ENCODE results near the gene HOXC11. TPM values are rescaled to one million over a fixed set of nuclear protein-coding genes. Genes with fewer than 3 reads are reported as not detected.

The HOXC11 gene
- total and polyA plus RNA-seq, 10 of the 15 experiments (the other 5 are each of a cell fraction or from before 2014, with no cell fraction given) = not detected

- WGBS (ENCODE audit: insufficient coverage, insufficient replicate concordance, low lambda C conversion rate, missing lambda C conversion rate) = 33% methylated on average over 20 of the region's 20 CpGs
- Histone ChIP-seq H2AFZ (ENCODE audit: control insufficient read depth, low read depth, low read length) (no peak overlapping the region), H3K27ac (ENCODE audit: control insufficient read depth, insufficient read depth) (no peak overlapping the region), H3K79me2 (ENCODE audit: control insufficient read depth, insufficient read depth, low read length) (no peaks in the 10 kb centered on the region), H3K4me2 (ENCODE audit: control insufficient read depth, insufficient read depth) (no peak overlapping the region), H3K9ac (ENCODE audit: control insufficient read depth, insufficient read depth, low read length) (no peak overlapping the region), H4K20me1 (ENCODE audit: control insufficient read depth, insufficient read depth) (no peaks in the 10 kb centered on the region), H3K27me3 (replicated peaks in 1 of 2; ENCODE audit: control insufficient read depth in 2 of 2, insufficient read depth in 2 of 2, low read length in 1 of 2) (peaks cover 27 to 36% of the 10 kb centered on the region in 2 experiments), H3K36me3 (ENCODE audit: control insufficient read depth in 2 of 2, insufficient read depth in 2 of 2, low read length in 1 of 2) (no peaks in the 10 kb centered on the region), H3K4me3 (no peak overlapping the region), H3K9me3 (replicated peaks; ENCODE audit: control insufficient read depth, insufficient read depth, low read length) (no peaks in the 10 kb centered on the region), H3K4me1 (ENCODE audit: control insufficient read depth, insufficient read depth, low read length) (peaks cover 6% of the 10 kb centered on the region)
- FAIRE-seq (no peak), ATAC-seq (peak; percentile 6; the same call in 1 of the 3 replicates), DNase-seq (ENCODE audit: low read depth, low spot score) (no peak)
- RAD21 ChIA-PET (ENCODE audit: unreplicated experiment) = interaction anchor here (0.5 to 4.5 kb wide), 6 partner anchors 14 to 210 kb away, joined by 3 to 36 read pairs (median 3); partner anchors contain the start of genes HOXC10 and HOXC5
- no TSS peak for BruUV-seq (replicated peaks)
- intact Hi-C loops (cut with micrococcal nuclease; ENCODE audit: unreplicated experiment) = loop anchor here (10.0 kb wide), 1 partner anchor 371 kb away; no protein-coding TSS in a partner anchor
- SMC1A ChIA-PET (ENCODE audit: uncharacterized antibody, unreplicated experiment) = interaction anchor here (0.9 to 3.3 kb wide), 9 partner anchors 12 to 224 kb away, joined by 3 to 23 read pairs (median 4); partner anchors contain the start of gene HOXC5
- CTCF ChIA-PET = interaction anchor here (1.0 to 6.1 kb wide), 11 partner anchors 13 to 375 kb away, joined by 3 to 105 read pairs (median 6); partner anchors contain the start of genes HOXC10, HOXC5 and SMUG1
- in situ Hi-C loops (cut with MboI) = no loop called here
- POLR2A ChIA-PET = interaction anchor here (0.6 kb wide), 1 partner anchor 283 kb away, joined by 9 read pairs; no protein-coding TSS in a partner anchor
- TF ChIP-seq RAD21 (IDR thresholded peaks at IDR 0.05; ENCODE audit: insufficient read depth, low read depth, low read length) = peak; percentile 36; the same call in 1 of the 2 replicates
- TF ChIP-seq SMC3 (IDR thresholded peaks at IDR 0.05; ENCODE audit: borderline replicate concordance, low read length) = peak; percentile 43; the same call in 1 of the 2 replicates
- peak in 2 of 3 experiments; percentile 18 to 31; a peak in 2 of 6 replicates for TF ChIP-seq CTCF (IDR thresholded peaks at IDR 0.05 in 2 of 3, conservative IDR thresholded peaks at IDR 0.05 in 1 of 3; ENCODE audit: control insufficient read depth in 2 of 3, extremely low read depth in 1 of 3, insufficient read depth in 1 of 3, low read depth in 3 of 3, low read length in 3 of 3)
- TF ChIP-seq BRCA1 (IDR thresholded peaks at IDR 0.05; ENCODE audit: low read depth, low read length) = no peak
- TF ChIP-seq MEF2B (IDR thresholded peaks at IDR 0.05; ENCODE audit: partially characterized antibody, poor library complexity, severe bottlenecking) = no peak
Measured at GRCh38 chr12:54004063-54004840, 31.3 kb downstream of the HOXC11 start.

Measured in GM12878 (cell line).